ENCODE data around the gene ZNF292. TPM values are rescaled to one million over a fixed set of nuclear protein-coding genes. Genes with fewer than 3 reads are reported as not detected.
"Not testable (repeated sequence)": the region's sequence is repeated elsewhere in the genome, so short reads cannot be mapped to it uniquely, and the experiment has no call there.

The ZNF292 gene
- total RNA-seq, 2 donors from 2014 or later, result 88.3 to 103 TPM

DNA sequence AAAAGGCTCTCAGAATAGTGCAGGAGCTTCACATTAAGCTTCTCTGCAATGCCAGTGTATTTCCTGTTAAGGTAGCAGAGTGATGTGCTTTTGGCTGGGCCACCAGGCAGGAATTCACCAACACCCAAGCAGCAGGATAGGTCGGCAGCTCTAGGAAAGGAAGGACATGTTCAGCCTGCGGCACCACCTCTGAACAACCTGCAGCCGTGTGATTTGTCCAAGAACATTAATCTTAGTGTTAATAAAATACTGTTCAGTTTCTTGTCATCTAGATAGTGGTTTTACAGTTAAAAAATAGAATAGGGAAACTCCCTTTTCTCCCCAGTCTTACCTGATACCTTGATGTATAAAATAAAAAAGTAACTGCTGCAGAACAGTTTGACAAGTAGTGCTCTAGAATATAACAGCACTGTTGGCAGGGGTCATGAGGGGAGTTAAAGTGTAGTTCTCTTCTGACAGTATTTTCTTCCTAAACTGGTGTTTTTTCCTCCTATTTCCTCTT lies 18.8 kb downstream of the ZNF292 start:
- DNase-seq (no peak), ATAC-seq (peak; percentile 71)
- peak overlapping the region; percentile 45 for H3K4me3 Mint-ChIP-seq
- peaks cover 2% of the 10 kb centered on the region for H3K36me3 Mint-ChIP-seq (ENCODE audit: low read depth)
- no peaks in the 10 kb centered on the region for H3K27me3 Mint-ChIP-seq
- no peaks in the 10 kb centered on the region for H3K9me3 ChIP-seq (ENCODE audit: control insufficient read depth, low read length, poor library complexity, severe bottlenecking)
- H3K4me1 Mint-ChIP-seq, result peaks cover 53% of the 10 kb centered on the region
- H3K27ac Mint-ChIP-seq, result peak overlapping the region; percentile 72

DNA sequence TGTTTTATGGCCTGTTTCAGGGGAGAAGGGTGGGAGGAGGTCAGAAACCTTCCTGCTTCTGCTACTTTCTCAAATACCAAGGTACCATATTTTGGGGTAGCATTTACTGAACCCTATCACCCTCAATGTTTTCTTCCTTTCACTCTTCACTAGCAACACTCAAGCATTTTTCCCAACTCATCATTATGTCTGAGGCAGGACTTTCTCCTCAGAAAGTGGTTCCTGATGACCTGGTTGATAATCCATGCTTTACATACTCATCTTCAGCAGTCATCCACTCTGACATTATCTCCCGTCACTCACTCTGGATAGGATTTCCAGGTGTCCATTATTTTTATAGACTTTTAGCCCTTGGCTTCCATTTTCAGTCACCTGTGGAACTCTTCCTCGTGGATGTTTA lies 21.1 kb downstream of the ZNF292 start:
- Mint-ChIP-seq H3K4me1 (peaks cover 67% of the 10 kb centered on the region), H3K36me3 (ENCODE audit: low read depth) (peaks cover 2% of the 10 kb centered on the region), H3K27me3 (no peaks in the 10 kb centered on the region), H3K27ac (no peak overlapping the region), H3K4me3 (no peak overlapping the region)
- no peak for DNase-seq
- no peak for ATAC-seq
- H3K9me3 ChIP-seq (ENCODE audit: control insufficient read depth, low read length, poor library complexity, severe bottlenecking), result no peaks in the 10 kb centered on the region

DNA sequence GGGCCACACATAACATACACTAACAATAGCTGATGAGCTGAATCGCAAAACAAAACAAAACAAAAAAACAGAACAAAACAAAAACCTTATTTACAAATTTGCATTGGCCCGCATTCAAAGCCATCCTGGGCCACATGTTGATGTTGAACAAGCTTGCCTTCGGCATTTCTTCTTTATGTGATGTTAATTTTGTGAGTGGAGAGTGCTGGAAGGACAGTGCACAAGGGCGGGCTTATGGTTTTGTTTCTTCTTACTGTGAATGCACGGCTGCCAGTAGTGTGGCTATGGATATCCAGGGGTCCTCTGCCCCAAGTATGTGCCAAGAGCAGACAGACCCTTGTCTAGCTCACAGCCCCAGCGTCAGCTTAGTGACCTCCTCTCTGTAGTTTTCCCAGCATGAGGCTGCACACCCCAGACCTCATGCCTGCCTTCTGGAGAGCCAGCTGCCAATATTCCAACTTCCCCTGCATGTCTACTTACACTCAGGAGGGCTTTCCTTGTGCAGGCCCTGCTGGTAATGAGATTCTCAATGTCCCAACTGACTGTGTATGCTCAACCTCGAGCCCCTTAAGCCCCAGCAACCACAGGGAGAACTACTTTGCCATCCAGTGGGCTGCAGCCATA lies 24.9 kb downstream of the ZNF292 start:
- Mint-ChIP-seq H3K27ac (no peak overlapping the region), H3K36me3 (ENCODE audit: low read depth) (peaks cover 2% of the 10 kb centered on the region), H3K4me3 (peak overlapping the region; percentile 21), H3K27me3 (no peaks in the 10 kb centered on the region), H3K4me1 (peaks cover 57% of the 10 kb centered on the region)
- ATAC-seq (no peak), DNase-seq (no peak)
- no peaks in the 10 kb centered on the region for H3K9me3 ChIP-seq (ENCODE audit: control insufficient read depth, low read length, poor library complexity, severe bottlenecking)

DNA sequence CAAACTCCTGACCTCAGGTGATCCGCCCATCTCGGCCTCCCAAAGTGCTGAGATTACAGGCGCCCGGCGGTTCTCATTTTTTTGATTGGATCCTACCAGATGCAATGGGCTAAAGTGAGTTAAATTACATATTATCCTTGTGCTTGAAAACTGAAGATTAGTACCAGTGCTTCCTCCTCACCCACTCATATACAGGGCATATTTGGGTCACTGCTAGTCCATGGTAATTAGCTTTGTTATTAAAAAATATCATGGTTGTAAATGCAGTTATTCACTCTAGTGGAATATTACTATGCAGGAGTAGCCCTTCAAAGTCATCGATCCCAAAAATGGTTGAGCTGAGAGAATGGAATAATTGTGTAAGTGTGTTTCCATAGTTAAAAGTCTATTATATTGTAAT lies 26.5 kb downstream of the ZNF292 start:
- Mint-ChIP-seq H3K27me3 (no peaks in the 10 kb centered on the region), H3K4me1 (peaks cover 49% of the 10 kb centered on the region), H3K27ac (peak overlapping the region; percentile 72), H3K4me3 (peak overlapping the region; percentile 60), H3K36me3 (ENCODE audit: low read depth) (no peaks in the 10 kb centered on the region)
- no peaks in the 10 kb centered on the region for H3K9me3 ChIP-seq (ENCODE audit: control insufficient read depth, low read length, poor library complexity, severe bottlenecking)
- DNase-seq (no peak), ATAC-seq (no peak)

DNA sequence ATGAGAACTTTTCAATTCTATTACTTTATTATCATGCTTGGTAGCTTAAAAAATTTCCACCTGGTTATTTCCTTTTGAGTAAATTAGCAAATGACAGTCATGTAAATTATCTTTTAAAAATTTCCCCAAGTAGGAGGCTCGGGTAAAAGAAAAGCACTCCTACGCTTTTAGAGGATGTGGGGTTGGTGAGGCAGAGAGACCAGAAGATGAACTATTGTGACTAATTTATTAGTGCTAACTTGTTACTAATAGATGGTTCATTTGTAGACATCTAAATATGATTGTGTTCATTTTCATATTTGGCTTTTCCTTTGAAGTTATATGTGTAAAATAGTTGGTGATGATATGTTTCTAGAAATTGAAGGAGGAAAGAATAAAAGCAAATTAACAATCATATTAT lies 27.0 kb downstream of the ZNF292 start:
- ATAC-seq (peak; percentile 41), DNase-seq (no peak)
- no peaks in the 10 kb centered on the region for H3K36me3 Mint-ChIP-seq (ENCODE audit: low read depth)
- H3K4me3 Mint-ChIP-seq, result peak overlapping the region; percentile 12
- peaks cover 47% of the 10 kb centered on the region for H3K4me1 Mint-ChIP-seq
- H3K27ac Mint-ChIP-seq, result peak overlapping the region; percentile 72
- H3K9me3 ChIP-seq (ENCODE audit: control insufficient read depth, low read length, poor library complexity, severe bottlenecking), result no peaks in the 10 kb centered on the region
- no peaks in the 10 kb centered on the region for H3K27me3 Mint-ChIP-seq

DNA sequence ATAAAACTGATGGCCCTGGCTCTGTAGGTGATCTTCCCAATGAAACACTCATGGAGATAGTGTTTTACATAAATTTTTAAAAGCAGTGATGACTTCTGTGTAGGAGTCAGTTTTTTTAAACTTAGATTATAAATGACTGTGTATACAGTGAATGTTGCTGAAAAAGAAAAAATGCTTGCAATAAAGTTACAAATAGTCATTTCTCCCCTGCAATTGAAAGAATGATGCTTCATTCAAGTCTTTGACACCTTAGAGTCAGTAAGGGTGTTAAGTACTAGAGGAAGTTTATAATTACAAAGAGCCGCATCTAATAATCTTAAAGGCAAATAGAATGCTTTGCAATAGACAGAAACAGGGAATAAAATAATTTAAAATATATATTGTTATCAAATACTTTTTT lies 27.6 kb downstream of the ZNF292 start:
- peaks cover 47% of the 10 kb centered on the region for H3K4me1 Mint-ChIP-seq
- no peak for DNase-seq
- H3K27me3 Mint-ChIP-seq, result no peaks in the 10 kb centered on the region
- H3K36me3 Mint-ChIP-seq (ENCODE audit: low read depth), result no peaks in the 10 kb centered on the region
- H3K27ac Mint-ChIP-seq, result no peak overlapping the region
- no peaks in the 10 kb centered on the region for H3K9me3 ChIP-seq (ENCODE audit: control insufficient read depth, low read length, poor library complexity, severe bottlenecking)
- ATAC-seq, result no peak
- no peak overlapping the region for H3K4me3 Mint-ChIP-seq

DNA sequence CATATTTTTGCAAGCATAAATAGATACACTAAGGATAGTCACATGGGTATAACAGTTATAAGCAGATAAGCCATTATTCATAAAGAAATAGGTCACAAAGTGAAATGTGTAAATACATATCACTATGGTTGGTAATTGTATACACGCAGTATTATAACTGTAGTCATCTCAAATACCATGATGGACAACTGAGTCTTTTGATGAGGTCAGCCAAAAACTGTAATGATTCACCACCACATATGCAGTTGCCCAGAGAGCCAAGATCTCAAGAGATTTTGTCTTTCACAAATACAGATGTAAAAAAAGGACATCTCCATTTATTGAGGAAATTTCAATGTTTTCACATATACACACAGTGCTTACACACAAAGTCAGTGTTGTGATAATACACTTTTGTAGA lies 28.3 kb downstream of the ZNF292 start:
- peaks cover 47% of the 10 kb centered on the region for H3K4me1 Mint-ChIP-seq
- H3K36me3 Mint-ChIP-seq (ENCODE audit: low read depth), result no peaks in the 10 kb centered on the region
- ATAC-seq (no peak), DNase-seq (no peak)
- H3K27ac Mint-ChIP-seq, result no peak overlapping the region
- H3K4me3 Mint-ChIP-seq, result no peak overlapping the region
- H3K27me3 Mint-ChIP-seq, result no peaks in the 10 kb centered on the region
- no peaks in the 10 kb centered on the region for H3K9me3 ChIP-seq (ENCODE audit: control insufficient read depth, low read length, poor library complexity, severe bottlenecking)

DNA sequence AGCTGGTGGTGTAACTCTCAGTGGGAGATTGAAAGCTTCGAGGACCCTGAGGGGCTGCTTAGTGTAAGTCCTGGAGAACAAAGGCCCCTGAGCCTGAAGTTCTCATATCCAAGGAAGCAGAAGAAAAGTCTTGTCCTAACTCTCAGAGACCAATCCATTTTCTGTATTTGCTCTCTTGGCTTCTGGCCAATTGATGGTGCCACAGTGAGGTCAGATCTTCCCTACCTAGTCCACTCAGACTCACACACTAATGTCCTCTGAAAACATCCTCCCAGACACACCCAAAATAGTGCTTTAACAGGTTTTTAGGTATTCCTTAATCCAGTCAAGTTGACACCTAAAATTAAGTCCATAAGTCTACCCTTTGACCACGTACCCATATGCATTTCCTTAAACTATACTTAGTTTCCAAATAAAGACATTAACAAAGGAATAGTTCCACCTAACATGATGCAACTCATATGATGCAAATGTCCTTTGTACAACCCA lies 29.4 kb downstream of the ZNF292 start:
- H3K4me1 Mint-ChIP-seq, result peaks cover 48% of the 10 kb centered on the region
- peak overlapping the region; percentile 27 for H3K27ac Mint-ChIP-seq
- no peaks in the 10 kb centered on the region for H3K27me3 Mint-ChIP-seq
- no peaks in the 10 kb centered on the region for H3K36me3 Mint-ChIP-seq (ENCODE audit: low read depth)
- no peaks in the 10 kb centered on the region for H3K9me3 ChIP-seq (ENCODE audit: control insufficient read depth, low read length, poor library complexity, severe bottlenecking)
- no peak for ATAC-seq
- DNase-seq, result no peak
- H3K4me3 Mint-ChIP-seq, result no peak overlapping the region

DNA sequence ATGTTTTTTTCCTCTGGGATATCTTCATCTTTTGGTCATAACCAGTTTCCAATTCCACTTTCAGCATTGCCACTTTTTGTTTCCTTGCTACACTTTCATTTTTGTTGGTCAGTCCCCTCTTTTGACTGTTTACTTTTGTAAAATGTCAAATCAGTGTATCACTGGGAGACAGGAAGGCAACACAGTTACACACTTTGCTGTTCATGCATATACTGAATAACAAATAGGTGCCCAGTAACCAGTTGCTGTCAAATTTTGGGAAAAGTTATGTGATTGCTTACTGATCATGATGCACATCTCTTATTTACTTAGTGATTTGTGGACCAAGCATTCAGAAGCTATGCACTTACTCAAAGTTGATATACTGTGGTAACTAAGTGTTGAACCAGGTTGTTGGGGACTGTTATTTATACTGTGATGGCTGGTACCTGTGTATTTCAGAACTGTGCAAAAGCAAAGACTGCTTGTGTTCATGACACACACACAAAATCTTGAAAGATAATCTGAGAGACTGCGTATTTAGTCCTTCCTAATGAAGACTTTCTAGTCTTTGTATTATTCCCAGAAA lies 41.0 kb downstream of the ZNF292 start:
- DNase-seq, result no peak
- H3K4me3 Mint-ChIP-seq, result no peak overlapping the region
- ATAC-seq, result no peak
- H3K27me3 Mint-ChIP-seq, result no peaks in the 10 kb centered on the region
- H3K27ac Mint-ChIP-seq, result no peak overlapping the region
- H3K36me3 Mint-ChIP-seq (ENCODE audit: low read depth), result peaks cover 4% of the 10 kb centered on the region
- no peaks in the 10 kb centered on the region for H3K9me3 ChIP-seq (ENCODE audit: control insufficient read depth, low read length, poor library complexity, severe bottlenecking)
- peaks cover 44% of the 10 kb centered on the region for H3K4me1 Mint-ChIP-seq

DNA sequence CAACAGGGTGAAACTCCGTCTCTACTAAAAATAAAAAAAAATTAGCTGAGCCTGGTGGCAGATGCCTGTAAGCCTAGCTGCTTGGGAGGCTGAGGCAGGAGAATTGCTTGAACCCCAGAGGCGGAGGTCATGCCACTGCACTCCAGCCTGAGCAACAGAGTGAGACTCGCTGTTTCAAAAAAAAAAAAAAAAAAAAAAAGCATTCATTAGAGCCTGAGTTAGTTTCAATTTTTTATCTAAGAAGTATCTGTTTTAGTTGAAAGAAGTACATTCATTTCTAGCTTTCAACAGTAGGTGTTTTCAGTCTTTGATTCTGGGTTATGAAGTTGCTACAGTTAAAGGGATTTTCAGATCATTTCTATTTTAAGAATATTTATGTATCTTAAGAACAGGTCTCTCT lies 42.2 kb downstream of the ZNF292 start:
- no peaks in the 10 kb centered on the region for H3K9me3 ChIP-seq (ENCODE audit: control insufficient read depth, low read length, poor library complexity, severe bottlenecking)
- Mint-ChIP-seq H3K4me1 (peaks cover 50% of the 10 kb centered on the region), H3K4me3 (no peak overlapping the region), H3K27me3 (no peaks in the 10 kb centered on the region), H3K36me3 (ENCODE audit: low read depth) (peaks cover 4% of the 10 kb centered on the region), H3K27ac (no peak overlapping the region)
- no peak for ATAC-seq
- no peak for DNase-seq

DNA sequence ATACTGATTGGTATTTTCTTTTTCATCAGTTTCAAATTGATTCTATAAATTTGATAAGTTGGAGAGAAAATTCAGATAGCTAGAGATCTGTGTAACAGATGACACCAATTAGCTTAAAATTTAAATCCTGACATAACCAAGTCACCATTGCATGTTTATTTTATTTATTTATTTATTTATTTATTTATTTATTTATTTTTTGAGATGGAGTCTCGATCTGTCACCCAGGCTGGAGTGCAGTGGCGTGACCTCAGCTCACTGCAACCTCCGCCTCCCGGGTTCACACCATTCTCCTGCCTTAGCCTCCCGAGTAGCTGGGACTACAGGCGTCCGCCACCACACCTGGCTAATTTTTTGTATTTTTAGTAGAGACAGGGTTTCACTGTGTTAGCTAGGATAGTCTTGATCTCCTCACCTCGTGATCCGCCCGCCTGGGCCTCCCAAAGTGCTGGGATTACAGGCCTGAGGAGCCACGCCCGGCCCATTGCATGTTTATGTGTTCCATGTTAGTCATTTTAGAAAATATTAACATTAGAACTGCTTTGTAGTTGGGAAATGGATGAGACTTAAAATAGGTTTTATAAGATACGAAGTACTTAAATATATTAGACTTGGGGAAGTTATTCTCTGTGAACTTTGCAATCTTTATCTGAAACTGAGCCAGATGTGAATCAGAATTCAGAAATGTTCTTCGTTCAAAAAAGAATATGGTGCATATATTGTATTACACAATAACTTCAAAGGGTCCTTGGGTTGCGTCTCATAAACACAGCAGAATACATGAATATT lies 42.9 kb downstream of the ZNF292 start:
- not testable (repeated sequence) for H3K27me3 Mint-ChIP-seq; DNase-seq; H3K9me3 ChIP-seq (ENCODE audit: control insufficient read depth, low read length, poor library complexity, severe bottlenecking); H3K36me3 Mint-ChIP-seq (ENCODE audit: low read depth); H3K4me3 Mint-ChIP-seq; ATAC-seq; H3K27ac Mint-ChIP-seq
- H3K4me1 Mint-ChIP-seq, result peaks cover 48% of the 10 kb centered on the region

DNA sequence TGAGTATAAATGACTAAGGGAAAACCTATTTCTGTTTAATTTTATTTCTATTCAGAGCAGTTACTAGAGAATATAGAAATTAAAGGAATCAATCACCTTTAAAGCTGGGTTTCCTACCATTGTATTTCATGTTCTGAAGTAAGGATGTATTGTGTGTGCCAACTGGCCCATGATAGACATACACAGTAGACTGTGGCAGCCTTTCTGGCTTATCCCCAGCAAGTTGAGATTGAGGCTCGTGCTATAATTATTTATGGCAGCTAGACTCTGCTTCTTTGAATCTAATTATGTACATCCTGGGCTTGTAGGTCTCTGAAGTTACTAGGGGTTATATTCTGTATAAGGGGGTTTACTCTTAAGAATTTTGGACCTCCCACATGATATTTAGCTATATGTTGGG lies 44.4 kb downstream of the ZNF292 start:
- H3K27ac Mint-ChIP-seq, result peak overlapping the region; percentile 4
- H3K27me3 Mint-ChIP-seq, result no peaks in the 10 kb centered on the region
- peaks cover 49% of the 10 kb centered on the region for H3K4me1 Mint-ChIP-seq
- DNase-seq, result no peak
- no peaks in the 10 kb centered on the region for H3K9me3 ChIP-seq (ENCODE audit: control insufficient read depth, low read length, poor library complexity, severe bottlenecking)
- no peak overlapping the region for H3K4me3 Mint-ChIP-seq
- H3K36me3 Mint-ChIP-seq (ENCODE audit: low read depth), result no peaks in the 10 kb centered on the region
- no peak for ATAC-seq

DNA sequence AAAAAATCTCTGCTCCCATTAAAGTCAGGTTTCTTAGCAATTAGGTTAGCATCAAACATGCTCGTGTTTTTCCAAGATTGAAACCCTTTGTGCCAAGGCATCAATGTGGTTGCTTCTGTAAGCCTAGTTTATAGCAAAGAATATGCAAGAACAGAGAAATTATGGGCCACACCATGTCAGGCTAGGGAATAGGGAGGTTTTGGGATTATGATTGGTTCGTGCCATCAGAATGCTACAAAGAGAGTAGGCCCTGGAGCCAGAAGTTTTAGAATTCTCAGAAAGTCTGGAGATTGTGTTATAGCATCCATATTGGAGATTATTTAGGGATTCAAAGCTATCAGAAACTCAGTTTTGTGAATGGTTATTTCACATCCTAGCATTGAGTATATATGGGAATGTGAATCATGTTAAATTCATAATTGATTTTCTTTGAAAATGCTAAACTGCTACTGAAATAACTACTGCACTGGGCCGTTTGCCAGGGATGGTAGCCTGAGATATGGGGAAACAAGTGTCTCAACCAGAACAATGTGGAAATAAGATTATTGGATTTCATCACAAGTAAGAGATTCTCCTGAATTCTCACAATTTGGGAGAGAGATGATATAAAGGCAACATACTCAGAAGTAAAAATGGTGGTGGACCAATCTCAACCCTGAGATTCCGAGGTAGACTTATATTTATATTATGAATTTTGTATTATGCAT lies 45.3 kb downstream of the ZNF292 start:
- H3K4me3 Mint-ChIP-seq, result no peak overlapping the region
- H3K9me3 ChIP-seq (ENCODE audit: control insufficient read depth, low read length, poor library complexity, severe bottlenecking), result no peaks in the 10 kb centered on the region
- peaks cover 49% of the 10 kb centered on the region for H3K4me1 Mint-ChIP-seq
- H3K27ac Mint-ChIP-seq, result peak overlapping the region; percentile 4
- ATAC-seq, result no peak
- no peaks in the 10 kb centered on the region for H3K36me3 Mint-ChIP-seq (ENCODE audit: low read depth)
- DNase-seq, result no peak
- H3K27me3 Mint-ChIP-seq, result no peaks in the 10 kb centered on the region

Measured in T-helper 17 cell (primary cell).